ENCODE results near the gene A1BG.
A peak's percentile ranks its signal among the peaks of the same experiment; 100 is the strongest.
"Not testable (repeated sequence)": the region's sequence is repeated elsewhere in the genome, so short reads cannot be mapped to it uniquely, and the experiment has no call there.

A1BG gene

GRCh38 chr19:58338825-58339558 is 14.3 kb downstream of the A1BG start:
- DNase-seq (ENCODE audit: insufficient read length, low spot score): no peak
- FAIRE-seq: no peak

- FAIRE-seq (no peak), DNase-seq (ENCODE audit: insufficient read length, low spot score) (no peak)
These were observed 15.0 kb downstream of the A1BG start for GRCh38 chr19:58338336-58338735.

- DNase-seq (ENCODE audit: insufficient read length, low spot score) (no peak), FAIRE-seq (no peak)
These were observed 16.5 kb downstream of the A1BG start for GRCh38 chr19:58336820-58337219.

- no peak for DNase-seq (ENCODE audit: insufficient read length, low spot score)
- no peak for FAIRE-seq
These were observed 17.1 kb downstream of the A1BG start for GRCh38 chr19:58336216-58336615.

GRCh38 chr19:58335630-58336029 is 17.7 kb downstream of the A1BG start:
- no peak for DNase-seq (ENCODE audit: insufficient read length, low spot score)
- FAIRE-seq: no peak

- DNase-seq (ENCODE audit: insufficient read length, low spot score): no peak
- no peak for FAIRE-seq
These were observed 18.5 kb downstream of the A1BG start for GRCh38 chr19:58334691-58335249.

GRCh38 chr19:58332697-58333096 is 20.6 kb downstream of the A1BG start:
- DNase-seq (ENCODE audit: insufficient read length, low spot score) (no peak), FAIRE-seq (no peak)

GRCh38 chr19:58330458-58330857 is 22.8 kb downstream of the A1BG start:
- no peak for FAIRE-seq

GRCh38 chr19:58328999-58329398 is 24.3 kb downstream of the A1BG start:
- no peak for FAIRE-seq
- no peak for DNase-seq (ENCODE audit: insufficient read length, low spot score)

More at GRCh38 chr19:58330458-58330857, 22.8 kb downstream of the A1BG start:
- DNase-seq (ENCODE audit: insufficient read length, low spot score): no peak

- DNase-seq (ENCODE audit: insufficient read length, low spot score): peak; percentile 94
- FAIRE-seq: peak; percentile 94
These were observed 26.2 kb downstream of the A1BG start, which contains the start of gene ZSCAN22 for GRCh38 chr19:58326914-58327726. Gene ZSCAN22, plus strand, starts transcription at chr19:58326994. Its CDS starts 7,809 bp downstream, at chr19:58334803.

- DNase-seq (ENCODE audit: insufficient read length, low spot score) (no peak), FAIRE-seq (peak; percentile 59)
These were observed 26.8 kb downstream of the A1BG start for GRCh38 chr19:58326501-58326913.

GRCh38 chr19:58325311-58326022 is 27.8 kb downstream of the A1BG start:
- no peak for FAIRE-seq
- DNase-seq (ENCODE audit: insufficient read length, low spot score): no peak

GRCh38 chr19:58319241-58319640 is 34.1 kb downstream of the A1BG start:
- no peak for FAIRE-seq
- no peak for DNase-seq (ENCODE audit: insufficient read length, low spot score)

GRCh38 chr19:58318297-58318696 is 35.0 kb downstream of the A1BG start:
- FAIRE-seq: no peak
- no peak for DNase-seq (ENCODE audit: insufficient read length, low spot score)

GRCh38 chr19:58317476-58318072 is 35.7 kb downstream of the A1BG start:
- DNase-seq (ENCODE audit: insufficient read length, low spot score) (no peak), FAIRE-seq (no peak)

GRCh38 chr19:58315580-58315979 is 37.7 kb downstream of the A1BG start:
- DNase-seq (ENCODE audit: insufficient read length, low spot score) (no peak), FAIRE-seq (no peak)

GRCh38 chr19:58311345-58311865 is 41.9 kb downstream of the A1BG start:
- DNase-seq (ENCODE audit: insufficient read length, low spot score): no peak
- no peak for FAIRE-seq

GRCh38 chr19:58310685-58311084 is 42.6 kb downstream of the A1BG start:
- DNase-seq (ENCODE audit: insufficient read length, low spot score); FAIRE-seq: not testable (repeated sequence)

GRCh38 chr19:58307736-58308135 is 45.6 kb downstream of the A1BG start:
- FAIRE-seq: no peak
- no peak for DNase-seq (ENCODE audit: insufficient read length, low spot score)

- DNase-seq (ENCODE audit: insufficient read length, low spot score): peak; percentile 16
- no peak for FAIRE-seq
These were observed 47.4 kb downstream of the A1BG start for GRCh38 chr19:58305932-58306323.
